ENCODE data around the gene C3AR1. TPM values are rescaled to one million over a fixed set of nuclear protein-coding genes. Genes with fewer than 3 reads are reported as not detected.
A peak's percentile ranks its signal among the peaks of the same experiment; 100 is the strongest.
"Not testable (repeated sequence)": the region's sequence is repeated elsewhere in the genome, so short reads cannot be mapped to it uniquely, and the experiment has no call there.

The C3AR1 gene
- total and polyA plus RNA-seq, 5 donors, result 2.4 to 9.6 (median 7.3) TPM

DNA sequence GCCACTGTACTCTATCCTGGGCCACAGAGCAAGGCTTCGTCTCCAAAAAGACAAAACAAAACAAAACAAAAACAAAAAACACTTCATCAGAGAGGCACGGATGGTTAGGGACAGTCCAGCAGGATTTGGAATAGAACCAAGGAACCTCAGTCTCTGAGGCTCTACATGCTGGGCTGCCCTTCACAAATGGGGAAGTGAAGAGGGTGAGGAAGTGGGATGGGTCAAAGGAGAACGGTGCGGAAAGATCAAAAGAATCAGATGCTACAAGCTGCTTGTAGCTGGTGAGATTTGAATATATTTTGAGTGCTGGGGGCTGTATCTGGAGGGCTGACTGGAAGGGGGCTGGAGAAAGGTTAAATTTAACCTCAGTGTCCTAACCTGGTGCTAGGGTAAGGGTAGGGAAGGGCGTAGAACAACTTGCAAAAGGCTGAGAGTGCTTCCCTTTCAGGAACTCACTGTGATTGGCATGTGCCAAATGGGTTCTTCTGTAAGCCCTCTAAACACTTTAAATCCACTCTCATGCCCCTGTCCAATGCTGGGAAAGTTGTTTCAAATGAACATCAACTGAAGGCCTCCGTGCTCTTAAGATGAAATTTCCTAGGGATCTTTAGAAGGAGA is 29.0 kb downstream of the C3AR1 start:
- no peak for DNase-seq
- Histone ChIP-seq H3K4me3 (ENCODE audit: low read length) (no peak overlapping the region), H3K9me3 (ENCODE audit: control insufficient read depth, low read length) (no peaks in the 10 kb centered on the region), H3K27me3 (ENCODE audit: control insufficient read depth, insufficient read depth) (no peaks in the 10 kb centered on the region), H3K4me1 (ENCODE audit: control insufficient read depth, insufficient read depth, low read length) (peaks cover 34% of the 10 kb centered on the region), H3K27ac (ENCODE audit: low read length) (peak overlapping the region; percentile 80)
- WGBS, result 31% methylated on average over 6 of the region's 6 CpGs
- intact Hi-C loops (cut with DNase I), result no loop called here
- ATAC-seq, result no peak

DNA sequence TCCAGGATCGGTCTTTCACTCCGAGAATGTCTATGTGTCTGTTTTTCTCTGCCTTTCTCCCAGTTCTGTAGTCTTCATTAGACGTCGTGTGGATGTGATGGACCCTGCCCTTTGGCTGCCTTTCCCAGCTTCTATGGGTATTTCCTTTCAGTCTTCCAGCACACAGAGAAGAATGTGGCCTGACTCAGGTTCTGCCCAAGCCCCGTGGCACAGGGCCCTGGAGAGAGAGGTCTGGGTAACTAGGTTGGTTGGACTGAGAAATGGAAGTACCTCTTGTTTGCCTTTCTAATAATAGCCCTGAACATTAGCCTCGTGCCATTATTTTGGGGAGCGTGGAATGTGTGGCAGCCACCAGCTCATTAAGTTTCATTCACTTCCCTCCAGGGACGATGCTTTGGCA is 29.8 kb downstream of the C3AR1 start:
- H3K4me3 ChIP-seq (ENCODE audit: low read length), result no peak overlapping the region
- intact Hi-C loops (cut with DNase I), result no loop called here
- no peaks in the 10 kb centered on the region for H3K27me3 ChIP-seq (ENCODE audit: control insufficient read depth, insufficient read depth)
- DNase-seq, result peak in 1 of 3 donors; percentile 50
- WGBS, result 64% methylated on average over 8 of the region's 8 CpGs
- H3K27ac ChIP-seq (ENCODE audit: low read length), result peak overlapping the region; percentile 80
- peaks cover 34% of the 10 kb centered on the region for H3K4me1 ChIP-seq (ENCODE audit: control insufficient read depth, insufficient read depth, low read length)
- H3K9me3 ChIP-seq (ENCODE audit: control insufficient read depth, low read length), result no peaks in the 10 kb centered on the region
- ATAC-seq, result no peak

DNA sequence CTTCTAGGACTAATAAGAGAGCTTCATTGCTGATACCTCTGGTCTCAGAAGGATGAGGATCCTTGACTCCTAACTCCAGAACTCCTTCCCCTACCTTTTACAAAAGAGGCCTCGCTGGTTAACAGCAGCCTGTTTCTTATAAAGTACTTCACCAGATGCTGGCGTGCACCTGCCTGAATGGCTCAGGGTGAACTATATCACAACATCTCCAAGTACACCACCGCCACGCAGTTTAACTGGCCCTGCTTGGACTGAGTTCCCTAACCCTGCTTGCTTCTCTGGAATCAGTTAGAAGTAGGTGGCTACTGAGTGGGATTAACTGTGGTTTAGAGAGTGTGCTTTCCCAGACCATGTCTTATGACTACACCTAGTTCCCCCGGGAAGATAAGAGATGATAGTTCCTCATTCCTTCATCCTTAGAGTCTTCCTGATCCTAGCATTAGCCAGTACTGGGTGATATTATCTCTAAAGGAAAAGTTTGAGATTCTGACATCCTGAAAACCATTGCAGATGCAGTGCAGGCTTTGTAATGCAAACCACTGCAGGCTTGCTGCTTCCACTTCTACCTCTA is 30.6 kb downstream of the C3AR1 start:
- ATAC-seq (no peak), DNase-seq (no peak)
- intact Hi-C loops (cut with DNase I), result no loop called here
- 45% methylated on average over 5 of the region's 5 CpGs for WGBS
- Histone ChIP-seq H3K27me3 (ENCODE audit: control insufficient read depth, insufficient read depth) (no peaks in the 10 kb centered on the region), H3K27ac (ENCODE audit: low read length) (peak overlapping the region; percentile 77), H3K4me3 (ENCODE audit: low read length) (peak overlapping the region; percentile 21), H3K9me3 (ENCODE audit: control insufficient read depth, low read length) (no peaks in the 10 kb centered on the region), H3K4me1 (ENCODE audit: control insufficient read depth, insufficient read depth, low read length) (peaks cover 34% of the 10 kb centered on the region)

DNA sequence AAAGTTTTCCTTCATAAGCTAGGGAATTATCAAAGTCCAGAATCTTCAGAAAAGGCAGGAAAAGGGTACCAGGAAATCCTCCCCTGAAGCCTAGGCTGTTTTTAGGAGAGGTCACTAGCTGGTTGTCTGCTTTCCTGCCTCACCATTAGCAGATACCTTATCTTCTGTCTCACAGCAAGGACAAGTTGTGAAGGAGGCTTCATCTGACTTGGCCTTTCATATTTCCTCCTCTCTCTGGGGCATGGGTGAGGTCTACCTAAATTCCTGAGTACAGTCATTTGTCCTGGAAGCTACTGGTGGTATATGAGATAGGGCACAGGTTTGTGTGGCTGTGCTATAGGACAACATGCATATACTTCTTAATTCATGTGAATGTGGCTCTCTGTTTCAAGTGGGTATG is 31.4 kb downstream of the C3AR1 start:
- no peaks in the 10 kb centered on the region for H3K27me3 ChIP-seq (ENCODE audit: control insufficient read depth, insufficient read depth)
- ATAC-seq (no peak), DNase-seq (no peak)
- H3K27ac ChIP-seq (ENCODE audit: low read length), result peak overlapping the region; percentile 77
- peaks cover 34% of the 10 kb centered on the region for H3K4me1 ChIP-seq (ENCODE audit: control insufficient read depth, insufficient read depth, low read length)
- H3K9me3 ChIP-seq (ENCODE audit: control insufficient read depth, low read length), result no peaks in the 10 kb centered on the region
- H3K4me3 ChIP-seq (ENCODE audit: low read length), result peak overlapping the region; percentile 74
- intact Hi-C loops (cut with DNase I), result no loop called here

DNA sequence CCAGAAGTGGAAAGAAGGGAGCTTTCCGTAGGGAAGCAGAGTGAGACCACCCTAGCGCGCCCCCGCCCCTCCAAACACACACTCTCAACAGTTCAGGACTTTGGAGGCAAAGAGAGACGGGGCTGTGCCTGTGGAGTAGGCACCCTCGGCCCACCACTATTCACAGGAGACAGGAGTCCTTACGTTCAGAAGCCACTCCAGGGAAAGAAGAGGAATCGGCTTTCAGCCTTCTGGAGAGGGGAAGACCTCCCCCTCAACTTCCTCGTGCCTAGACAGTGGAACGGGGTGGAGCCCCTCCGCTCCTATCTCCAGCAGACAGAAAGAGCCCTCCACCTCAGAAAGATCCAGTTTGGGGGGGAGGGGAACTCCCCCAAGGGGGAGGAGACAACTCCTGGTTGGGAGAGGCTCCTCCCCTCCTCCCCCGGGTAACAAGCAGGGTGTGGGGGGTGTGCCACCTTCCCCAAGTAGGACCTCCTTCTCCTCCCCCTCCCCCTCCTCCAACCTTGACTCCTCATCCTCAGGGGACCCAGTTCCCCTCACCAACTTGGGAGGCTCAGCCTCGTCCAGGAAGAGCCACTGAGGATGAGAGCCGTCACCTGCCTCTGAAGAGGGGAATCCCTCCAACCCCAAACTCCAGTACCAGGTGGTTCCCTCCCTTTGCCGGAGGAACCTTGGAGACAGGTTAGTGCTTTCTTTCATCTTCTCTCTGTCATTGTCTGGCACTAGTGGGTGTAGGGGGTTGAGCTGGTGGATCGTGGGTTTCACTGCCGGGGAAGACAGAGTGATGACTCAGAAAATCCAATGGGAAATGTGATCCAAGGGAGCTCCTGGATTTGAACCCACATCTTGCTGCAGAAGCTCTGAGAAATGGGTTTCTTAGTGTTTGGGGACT is 32.8 kb downstream of the C3AR1 start:
- Histone ChIP-seq H3K9me3 (ENCODE audit: control insufficient read depth, low read length) (no peaks in the 10 kb centered on the region), H3K27ac (ENCODE audit: low read length) (peak overlapping the region; percentile 88), H3K4me3 (ENCODE audit: low read length) (peak overlapping the region; percentile 74), H3K27me3 (ENCODE audit: control insufficient read depth, insufficient read depth) (no peaks in the 10 kb centered on the region), H3K4me1 (ENCODE audit: control insufficient read depth, insufficient read depth, low read length) (peaks cover 31% of the 10 kb centered on the region)
- ATAC-seq (peak; percentile 64 to 75), DNase-seq (peak; percentile 71 to 84 (median 81))
- intact Hi-C loops (cut with DNase I), result no loop called here
- WGBS, result 4% methylated on average over 17 of the region's 17 CpGs

DNA sequence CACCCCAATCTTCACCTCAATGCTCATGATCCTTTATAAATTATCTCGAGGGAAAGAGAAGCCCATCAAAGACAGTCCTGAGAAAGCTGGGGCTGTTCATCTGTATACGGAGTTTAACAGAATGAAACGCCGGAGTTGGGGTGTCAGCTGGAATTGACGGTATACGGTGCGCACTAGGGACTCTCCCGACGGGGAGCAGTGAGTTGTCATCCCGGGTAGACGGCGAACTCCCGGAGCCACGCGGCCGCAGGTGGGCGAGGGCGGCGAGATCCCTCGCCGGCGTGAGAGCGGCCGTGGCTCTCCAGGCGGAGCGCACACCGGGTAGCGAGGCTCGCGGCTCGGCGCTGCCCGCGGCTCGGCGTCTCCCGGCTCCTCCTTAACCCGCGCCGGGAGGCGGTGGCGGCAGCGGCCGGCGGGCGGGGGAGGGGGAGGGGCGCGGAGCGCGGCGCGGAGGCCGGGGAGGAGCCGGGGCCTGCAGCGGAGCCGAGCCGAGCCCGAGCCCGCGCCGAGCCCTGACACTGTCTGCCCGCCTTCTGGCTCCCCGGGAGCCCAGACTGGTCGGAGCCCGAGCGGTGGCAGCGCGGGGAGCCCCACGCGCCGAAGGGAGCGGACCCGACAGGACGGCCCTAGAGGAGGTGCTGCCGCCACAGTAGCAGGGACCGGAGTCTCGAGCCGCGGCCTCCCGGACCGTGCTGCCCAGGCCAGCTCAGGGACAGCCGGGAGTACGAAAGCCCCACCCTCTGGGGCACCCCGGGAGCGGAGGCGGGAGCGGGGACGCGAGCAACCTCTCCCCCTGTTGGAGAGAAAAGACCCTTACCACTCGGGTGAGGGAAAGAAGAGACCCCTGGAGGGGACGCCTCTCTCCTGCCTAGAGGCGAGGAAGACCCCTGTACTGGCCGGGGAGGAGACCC is 33.7 kb downstream of the C3AR1 start, which contains the start of gene FOXJ2:
FOXJ2 (plus strand) TSS at position 475 of the 911 bp plus-strand sequence. CDS start 7,117 bp downstream, outside the sequence.
- peaks cover 25% of the 10 kb centered on the region for H3K4me1 ChIP-seq (ENCODE audit: control insufficient read depth, insufficient read depth, low read length)
- intact Hi-C loops (cut with DNase I), result no loop called here
- no peaks in the 10 kb centered on the region for H3K9me3 ChIP-seq (ENCODE audit: control insufficient read depth, low read length)
- peak within 1 kb of the TSS; percentile 88 for H3K27ac ChIP-seq (ENCODE audit: low read length)
- ATAC-seq, result peak; percentile 91 to 93
- H3K27me3 ChIP-seq (ENCODE audit: control insufficient read depth, insufficient read depth), result no peaks in the 10 kb centered on the region
- peak; percentile 81 to 95 (median 93) for DNase-seq
- under 1% methylated on average over 93 of the region's 93 CpGs for WGBS
- peak within 1 kb of the TSS; percentile 74 for H3K4me3 ChIP-seq (ENCODE audit: low read length)

DNA sequence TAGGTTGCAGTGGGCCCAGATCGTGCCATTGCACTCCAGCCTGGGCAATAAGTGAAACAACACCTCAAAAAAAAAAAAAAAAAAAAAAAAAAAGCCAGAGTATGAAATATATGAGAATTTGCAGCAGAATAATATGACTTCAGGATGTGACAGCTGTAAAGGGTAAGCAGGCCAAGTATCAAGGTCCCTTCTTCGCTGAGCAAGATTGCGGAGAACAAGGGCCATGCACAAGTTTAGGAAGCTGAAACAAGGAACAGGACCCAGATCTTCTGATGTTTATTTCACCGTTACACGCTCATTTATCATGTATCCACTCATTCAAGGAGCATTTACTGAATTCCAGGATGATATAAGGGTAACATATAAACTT is 34.3 kb downstream of the C3AR1 start:
- ATAC-seq (no peak), DNase-seq (no peak)
- no peaks in the 10 kb centered on the region for H3K9me3 ChIP-seq (ENCODE audit: control insufficient read depth, low read length)
- intact Hi-C loops (cut with DNase I), result no loop called here
- no peaks in the 10 kb centered on the region for H3K27me3 ChIP-seq (ENCODE audit: control insufficient read depth, insufficient read depth)
- H3K4me3 ChIP-seq (ENCODE audit: low read length), result peak overlapping the region; percentile 74
- WGBS, result 40% methylated on average over 5 of the region's 5 CpGs
- peaks cover 19% of the 10 kb centered on the region for H3K4me1 ChIP-seq (ENCODE audit: control insufficient read depth, insufficient read depth, low read length)
- H3K27ac ChIP-seq (ENCODE audit: low read length), result peak overlapping the region; percentile 68

DNA sequence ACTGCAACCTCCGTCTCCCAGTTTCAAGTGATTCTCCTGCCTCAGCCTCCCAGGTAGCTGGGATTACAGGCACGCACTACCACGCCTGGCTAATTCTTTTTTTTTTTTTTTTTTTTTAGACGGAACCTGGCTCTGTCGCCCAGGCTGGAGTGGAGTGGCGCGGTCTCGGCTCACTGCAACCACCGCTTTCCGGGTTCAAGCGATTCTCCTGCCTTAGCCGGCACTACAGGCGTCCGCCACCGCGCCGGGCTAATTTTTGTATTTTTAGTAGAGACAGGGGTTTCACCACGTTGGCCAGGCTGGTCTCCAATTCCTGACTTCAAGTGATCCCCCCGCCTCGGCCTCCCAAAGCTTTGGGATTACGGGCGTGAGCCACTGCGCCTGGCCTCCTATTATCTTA is 35.1 kb downstream of the C3AR1 start:
- H3K27me3 ChIP-seq (ENCODE audit: control insufficient read depth, insufficient read depth); intact Hi-C loops (cut with DNase I); H3K27ac ChIP-seq (ENCODE audit: low read length); ATAC-seq; H3K9me3 ChIP-seq (ENCODE audit: control insufficient read depth, low read length); H3K4me3 ChIP-seq (ENCODE audit: low read length): not testable (repeated sequence)
- H3K4me1 ChIP-seq (ENCODE audit: control insufficient read depth, insufficient read depth, low read length), result peaks cover 13% of the 10 kb centered on the region
- WGBS, result 98% methylated on average over 23 of the region's 23 CpGs
- DNase-seq, result peak in 1 of 3 donors; percentile 48

DNA sequence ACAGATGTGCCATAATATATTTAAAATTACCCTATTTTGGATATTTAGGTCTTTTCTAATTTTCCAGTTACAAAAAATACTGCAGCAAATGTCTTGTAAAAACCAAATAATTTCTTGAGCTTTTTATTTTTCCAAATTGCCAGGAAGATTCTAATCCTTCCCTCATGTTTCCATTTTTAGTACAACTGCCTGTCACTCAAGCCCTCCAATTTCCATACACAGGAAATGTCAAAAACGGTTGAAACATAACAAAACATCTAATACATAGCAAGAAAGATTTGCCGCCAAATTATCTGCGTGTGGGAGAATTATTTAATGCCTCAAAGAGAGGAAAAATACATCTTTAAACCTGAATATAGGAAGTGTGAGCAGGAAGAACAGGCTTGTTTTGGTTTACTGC is 36.0 kb downstream of the C3AR1 start:
- Histone ChIP-seq H3K27me3 (ENCODE audit: control insufficient read depth, insufficient read depth) (no peaks in the 10 kb centered on the region), H3K9me3 (ENCODE audit: control insufficient read depth, low read length) (no peaks in the 10 kb centered on the region), H3K4me1 (ENCODE audit: control insufficient read depth, insufficient read depth, low read length) (peaks cover 13% of the 10 kb centered on the region), H3K4me3 (ENCODE audit: low read length) (no peak overlapping the region), H3K27ac (ENCODE audit: low read length) (no peak overlapping the region)
- intact Hi-C loops (cut with DNase I), result no loop called here
- 78% methylated on average over 3 of the region's 3 CpGs for WGBS
- no peak for DNase-seq
- no peak for ATAC-seq

DNA sequence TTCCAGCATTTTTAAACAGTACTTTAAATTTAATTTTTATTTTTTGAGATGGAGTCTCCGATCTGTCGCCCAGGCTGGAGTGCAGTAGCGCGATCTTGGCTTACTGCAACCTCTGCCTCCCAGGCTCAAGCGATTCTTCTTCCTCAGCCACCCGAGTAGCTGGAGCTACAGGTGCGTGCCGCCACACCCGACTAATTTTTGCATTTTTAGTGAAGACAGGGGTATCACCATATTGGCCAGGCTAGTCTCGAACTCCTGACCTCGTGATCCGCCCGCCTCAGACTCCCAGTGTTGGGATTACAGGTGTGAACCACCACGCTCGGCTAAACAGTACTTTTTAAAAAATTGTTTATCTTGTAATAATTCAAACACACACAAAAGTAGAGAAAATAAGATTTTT is 37.9 kb downstream of the C3AR1 start:
- Histone ChIP-seq H3K9me3 (ENCODE audit: control insufficient read depth, low read length) (no peaks in the 10 kb centered on the region), H3K4me3 (ENCODE audit: low read length) (no peak overlapping the region), H3K4me1 (ENCODE audit: control insufficient read depth, insufficient read depth, low read length) (no peaks in the 10 kb centered on the region), H3K27ac (ENCODE audit: low read length) (no peak overlapping the region), H3K27me3 (ENCODE audit: control insufficient read depth, insufficient read depth) (no peaks in the 10 kb centered on the region)
- intact Hi-C loops (cut with DNase I), result no loop called here
- WGBS, result 96% methylated on average over 15 of the region's 15 CpGs
- DNase-seq (no peak), ATAC-seq (no peak)

Measured in right cardiac atrium (tissue), 5 donors.